Measurements from ENCODE around the gene OR9I1. TPM values are rescaled to one million over a fixed set of nuclear protein-coding genes. Genes with fewer than 3 reads are reported as not detected.

Gene OR9I1
- not detected for total RNA-seq

GRCh38 chr11:58125469-58125868, at the start of gene OR9I1:
TSS of gene OR9I1 (minus strand) at chr11:58125530. CDS start at chr11:58119444, 6,086 bp downstream.
- DNase-seq (ENCODE audit: low spot score in 2 of 2) (no peak), FAIRE-seq (no peak)

GRCh38 chr11:58165504-58166106, 40.3 kb upstream of the OR9I1 start:
- FAIRE-seq = no peak
- DNase-seq (ENCODE audit: low spot score in 2 of 2) = no peak

GRCh38 chr11:58164990-58165389, 39.7 kb upstream of the OR9I1 start:
- no peak for FAIRE-seq
- no peak for DNase-seq (ENCODE audit: low spot score in 2 of 2)

GRCh38 chr11:58164389-58164788, 39.1 kb upstream of the OR9I1 start:
- DNase-seq (ENCODE audit: low spot score in 2 of 2) (no peak), FAIRE-seq (no peak)

- FAIRE-seq = no peak
- DNase-seq (ENCODE audit: low spot score in 2 of 2) = no peak
Measured at GRCh38 chr11:58152781-58153180, 27.5 kb upstream of the OR9I1 start.

GRCh38 chr11:58142761-58143160, 17.4 kb upstream of the OR9I1 start:
- no peak for FAIRE-seq

GRCh38 chr11:58135171-58135570, 9.8 kb upstream of the OR9I1 start:
- no peak for FAIRE-seq

More at GRCh38 chr11:58142761-58143160, 17.4 kb upstream of the OR9I1 start:
- DNase-seq (ENCODE audit: low spot score in 2 of 2) = no peak

GRCh38 chr11:58134151-58134550, 8.8 kb upstream of the OR9I1 start:
- DNase-seq (ENCODE audit: low spot score in 2 of 2) (no peak), FAIRE-seq (no peak)

More at GRCh38 chr11:58135171-58135570, 9.8 kb upstream of the OR9I1 start:
- no peak for DNase-seq (ENCODE audit: low spot score in 2 of 2)

GRCh38 chr11:58133309-58134076, 8.2 kb upstream of the OR9I1 start:
- FAIRE-seq = no peak

GRCh38 chr11:58127350-58127749, 2.0 kb upstream of the OR9I1 start:
- FAIRE-seq (no peak), DNase-seq (ENCODE audit: low spot score in 2 of 2) (no peak)

More at GRCh38 chr11:58133309-58134076, 8.2 kb upstream of the OR9I1 start:
- no peak for DNase-seq (ENCODE audit: low spot score in 2 of 2)

GRCh38 chr11:58121096-58121495, 4.2 kb downstream of the OR9I1 start:
- FAIRE-seq = no peak
- DNase-seq (ENCODE audit: low spot score in 2 of 2) = no peak

GRCh38 chr11:58097437-58097836, 27.9 kb downstream of the OR9I1 start:
- DNase-seq (ENCODE audit: low spot score in 2 of 2) (no peak), FAIRE-seq (no peak)

- FAIRE-seq = no peak
- no peak for DNase-seq (ENCODE audit: low spot score in 2 of 2)
Measured at GRCh38 chr11:58086528-58086927, 38.8 kb downstream of the OR9I1 start.

GRCh38 chr11:58075781-58076180, 49.5 kb downstream of the OR9I1 start:
- FAIRE-seq (no peak), DNase-seq (ENCODE audit: low spot score in 2 of 2) (no peak)

- no peak for DNase-seq (ENCODE audit: low spot score in 2 of 2)
- no peak for FAIRE-seq
Measured at GRCh38 chr11:58070585-58070984, 54.7 kb downstream of the OR9I1 start.

- DNase-seq (ENCODE audit: low spot score in 2 of 2) = no peak
Measured at GRCh38 chr11:58068655-58069054, 56.7 kb downstream of the OR9I1 start.

GRCh38 chr11:58067685-58068084, 57.6 kb downstream of the OR9I1 start:
- no peak for DNase-seq (ENCODE audit: low spot score in 2 of 2)
- FAIRE-seq = no peak

More at GRCh38 chr11:58068655-58069054, 56.7 kb downstream of the OR9I1 start:
- no peak for FAIRE-seq

Other genes with a start within 250 kb of the OR9I1 start
- not detected for gene OR9Q1, start 101.6 kb downstream of the OR9I1 start, total RNA-seq
- gene OR6Q1, start 94.6 kb downstream of the OR9I1 start, total RNA-seq = not detected
- under 0.01 TPM for gene OR9Q2, start 63.5 kb upstream of the OR9I1 start, total RNA-seq
- not detected for gene OR1S2, start 78.6 kb upstream of the OR9I1 start, total RNA-seq
- not detected for gene OR1S1, start 87.2 kb upstream of the OR9I1 start, total RNA-seq
- not detected for gene OR10Q1, start 103.4 kb upstream of the OR9I1 start, total RNA-seq
- gene OR10W1, start 142.7 kb upstream of the OR9I1 start, total RNA-seq = not detected
- gene OR5B17, start 233.5 kb upstream of the OR9I1 start, total RNA-seq = not detected